ENCODE data around the gene KSR2.

Gene KSR2

GRCh38 chr12:117914686-117915085, 54.1 kb downstream of the KSR2 start:
- Histone ChIP-seq H3K27ac (ENCODE audit: low read depth, low read length, severe bottlenecking) (no peak overlapping the region), H3K4me1 (ENCODE audit: control insufficient read depth, insufficient read depth, low read length, poor library complexity, severe bottlenecking) (no peaks in the 10 kb centered on the region), H3K36me3 (ENCODE audit: control insufficient read depth, insufficient read depth, low read length) (no peaks in the 10 kb centered on the region), H3K9me3 (ENCODE audit: control insufficient read depth, low read length) (no peaks in the 10 kb centered on the region), H3K4me3 (ENCODE audit: extremely low read depth, insufficient read depth, low read length, poor library complexity, severe bottlenecking) (no peak overlapping the region)
- 77 to 84% methylated on average over 4 of the region's 4 CpGs for WGBS, 2 experiments (ENCODE audit: insufficient coverage in 2 of 2)

DNA sequence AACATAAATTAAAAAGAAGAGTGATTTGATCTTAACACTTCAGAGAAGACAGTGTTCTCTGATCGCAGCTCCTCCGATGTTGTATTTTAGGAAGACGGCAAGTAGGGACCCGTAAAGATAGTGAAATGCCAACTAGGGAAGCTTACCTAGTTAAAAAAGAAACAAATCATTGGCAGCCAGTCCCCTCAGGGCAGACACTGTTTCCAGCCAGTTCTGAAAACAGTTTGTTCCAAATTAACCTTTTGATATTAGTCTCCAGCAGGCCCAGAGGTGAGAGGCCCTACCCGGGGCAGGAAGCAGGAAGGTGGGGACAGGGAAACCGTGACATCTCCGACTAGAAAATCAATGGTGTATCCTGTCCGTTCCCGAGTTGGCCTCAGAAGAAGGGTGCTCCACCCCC, 56.0 kb downstream of the KSR2 start:
- Histone ChIP-seq H3K27ac (ENCODE audit: low read depth, low read length, severe bottlenecking) (no peak overlapping the region), H3K4me3 (ENCODE audit: extremely low read depth, insufficient read depth, low read length, poor library complexity, severe bottlenecking) (no peak overlapping the region), H3K9me3 (ENCODE audit: control insufficient read depth, low read length) (no peaks in the 10 kb centered on the region), H3K36me3 (ENCODE audit: control insufficient read depth, insufficient read depth, low read length) (no peaks in the 10 kb centered on the region), H3K4me1 (ENCODE audit: control insufficient read depth, insufficient read depth, low read length, poor library complexity, severe bottlenecking) (no peaks in the 10 kb centered on the region)
- WGBS, 2 experiments (ENCODE audit: insufficient coverage in 2 of 2): 89 to 92% methylated on average over 8 to 9 of the region's 9 CpGs

DNA sequence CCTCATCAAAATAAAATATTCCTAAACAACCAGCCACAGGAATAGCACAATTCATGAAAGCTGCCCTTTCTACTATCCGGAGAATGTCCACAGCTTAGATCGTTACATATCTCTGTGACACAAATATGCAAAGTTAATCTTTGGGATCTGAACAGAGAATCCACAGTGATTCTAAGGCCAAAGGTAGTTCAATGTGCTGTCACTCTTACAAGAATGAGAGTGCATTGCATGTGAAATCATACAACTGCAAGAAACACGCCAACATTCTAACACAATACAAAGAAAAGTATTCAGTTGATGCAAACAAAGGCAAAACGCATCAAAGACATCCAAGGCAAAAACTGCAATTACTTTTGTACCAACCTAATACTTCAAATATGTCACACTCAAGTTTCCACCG, 60.4 kb downstream of the KSR2 start:
- no peaks in the 10 kb centered on the region for H3K4me1 ChIP-seq (ENCODE audit: control insufficient read depth, insufficient read depth, low read length, poor library complexity, severe bottlenecking)
- WGBS, 2 experiments (ENCODE audit: insufficient coverage in 2 of 2): 93% methylated on average over 2 of the region's 5 CpGs; no CpG with 5 or more reads in 1 of the 2 experiments
- H3K27ac ChIP-seq (ENCODE audit: low read depth, low read length, severe bottlenecking): no peak overlapping the region
- H3K36me3 ChIP-seq (ENCODE audit: control insufficient read depth, insufficient read depth, low read length): no peaks in the 10 kb centered on the region
- no peak overlapping the region for H3K4me3 ChIP-seq (ENCODE audit: extremely low read depth, insufficient read depth, low read length, poor library complexity, severe bottlenecking)
- no peaks in the 10 kb centered on the region for H3K9me3 ChIP-seq (ENCODE audit: control insufficient read depth, low read length)

GRCh38 chr12:117907108-117907689, 61.6 kb downstream of the KSR2 start:
- Histone ChIP-seq H3K4me1 (ENCODE audit: control insufficient read depth, insufficient read depth, low read length, poor library complexity, severe bottlenecking) (no peaks in the 10 kb centered on the region), H3K4me3 (ENCODE audit: extremely low read depth, insufficient read depth, low read length, poor library complexity, severe bottlenecking) (no peak overlapping the region), H3K36me3 (ENCODE audit: control insufficient read depth, insufficient read depth, low read length) (no peaks in the 10 kb centered on the region), H3K27ac (ENCODE audit: low read depth, low read length, severe bottlenecking) (no peak overlapping the region), H3K9me3 (ENCODE audit: control insufficient read depth, low read length) (no peaks in the 10 kb centered on the region)
- 64 to 70% methylated on average over 8 to 9 of the region's 11 CpGs for WGBS, 2 experiments (ENCODE audit: insufficient coverage in 2 of 2)

- H3K4me3 ChIP-seq (ENCODE audit: extremely low read depth, insufficient read depth, low read length, poor library complexity, severe bottlenecking): no peak overlapping the region
- 86 to 93% methylated on average over 5 to 6 of the region's 6 CpGs for WGBS, 2 experiments (ENCODE audit: insufficient coverage in 2 of 2)
- H3K4me1 ChIP-seq (ENCODE audit: control insufficient read depth, insufficient read depth, low read length, poor library complexity, severe bottlenecking): no peaks in the 10 kb centered on the region
- no peak overlapping the region for H3K27ac ChIP-seq (ENCODE audit: low read depth, low read length, severe bottlenecking)
- H3K9me3 ChIP-seq (ENCODE audit: control insufficient read depth, low read length): no peaks in the 10 kb centered on the region
- H3K36me3 ChIP-seq (ENCODE audit: control insufficient read depth, insufficient read depth, low read length): no peaks in the 10 kb centered on the region
Observed at GRCh38 chr12:117904051-117904450, 64.7 kb downstream of the KSR2 start.

DNA sequence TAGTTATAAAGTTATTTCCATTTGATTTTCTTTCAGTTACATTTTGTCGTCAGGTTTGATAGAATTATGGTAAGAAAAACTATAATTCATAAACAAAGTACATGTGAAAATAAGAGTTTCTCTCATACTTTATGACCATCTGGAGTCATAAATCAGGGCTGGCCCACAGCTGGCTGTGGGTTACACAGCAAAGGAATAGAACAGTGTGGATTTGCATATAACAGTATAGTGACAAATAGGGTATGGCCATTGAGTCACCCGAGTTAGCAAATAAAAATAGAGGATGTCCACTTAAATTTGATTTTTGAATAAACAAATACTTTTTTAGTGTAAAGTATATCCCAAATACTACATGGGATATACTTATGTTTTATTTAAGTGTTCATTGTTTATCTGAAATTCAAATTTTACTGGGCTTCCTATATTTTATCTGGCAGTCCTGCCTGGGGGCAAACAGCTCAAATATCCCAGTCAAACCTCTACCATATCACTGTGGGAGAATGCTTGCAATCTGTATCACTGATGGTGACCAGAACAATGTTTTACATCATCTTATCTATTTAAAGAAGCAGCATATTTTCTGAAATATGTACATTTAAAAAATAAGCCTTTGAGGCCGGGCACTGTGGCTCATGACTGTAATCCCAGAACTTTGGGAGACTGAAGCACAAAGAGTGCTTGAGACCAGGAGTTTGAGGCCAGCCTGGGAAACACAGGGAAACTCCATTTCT, 65.5 kb downstream of the KSR2 start:
- H3K9me3 ChIP-seq (ENCODE audit: control insufficient read depth, low read length): no peaks in the 10 kb centered on the region
- WGBS, 2 experiments (ENCODE audit: insufficient coverage in 2 of 2): 86 to 89% methylated on average over 1 of the region's 3 CpGs
- no peak overlapping the region for H3K27ac ChIP-seq (ENCODE audit: low read depth, low read length, severe bottlenecking)
- H3K36me3 ChIP-seq (ENCODE audit: control insufficient read depth, insufficient read depth, low read length): no peaks in the 10 kb centered on the region
- H3K4me3 ChIP-seq (ENCODE audit: extremely low read depth, insufficient read depth, low read length, poor library complexity, severe bottlenecking): no peak overlapping the region
- no peaks in the 10 kb centered on the region for H3K4me1 ChIP-seq (ENCODE audit: control insufficient read depth, insufficient read depth, low read length, poor library complexity, severe bottlenecking)

GRCh38 chr12:117901631-117902030, 67.2 kb downstream of the KSR2 start:
- Histone ChIP-seq H3K9me3 (ENCODE audit: control insufficient read depth, low read length) (no peaks in the 10 kb centered on the region), H3K4me1 (ENCODE audit: control insufficient read depth, insufficient read depth, low read length, poor library complexity, severe bottlenecking) (no peaks in the 10 kb centered on the region), H3K36me3 (ENCODE audit: control insufficient read depth, insufficient read depth, low read length) (no peaks in the 10 kb centered on the region), H3K4me3 (ENCODE audit: extremely low read depth, insufficient read depth, low read length, poor library complexity, severe bottlenecking) (no peak overlapping the region), H3K27ac (ENCODE audit: low read depth, low read length, severe bottlenecking) (no peak overlapping the region)
- no CpG with 5 or more reads among the region's 8 CpGs for WGBS, 2 experiments (ENCODE audit: insufficient coverage in 2 of 2)

DNA sequence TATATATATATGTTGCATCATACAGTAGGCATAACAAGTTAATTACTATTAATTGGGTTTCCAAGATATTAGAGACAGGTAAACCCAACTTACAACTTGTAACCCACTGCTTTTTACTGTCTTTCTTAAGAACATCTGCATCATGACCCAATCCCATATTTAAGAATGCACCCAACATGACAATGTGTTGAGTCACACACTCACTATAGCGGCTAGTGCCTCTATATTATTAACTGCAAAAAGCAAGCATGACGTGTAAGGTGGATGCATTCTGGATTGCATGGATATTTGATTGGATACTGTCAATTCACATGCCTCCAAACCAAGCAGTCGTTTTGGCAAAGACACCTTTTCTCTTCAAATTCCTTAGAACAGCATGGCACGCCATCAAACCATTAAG, 68.2 kb downstream of the KSR2 start:
- Histone ChIP-seq H3K36me3 (ENCODE audit: control insufficient read depth, insufficient read depth, low read length) (no peaks in the 10 kb centered on the region), H3K4me1 (ENCODE audit: control insufficient read depth, insufficient read depth, low read length, poor library complexity, severe bottlenecking) (no peaks in the 10 kb centered on the region), H3K9me3 (ENCODE audit: control insufficient read depth, low read length) (no peaks in the 10 kb centered on the region), H3K27ac (ENCODE audit: low read depth, low read length, severe bottlenecking) (no peak overlapping the region), H3K4me3 (ENCODE audit: extremely low read depth, insufficient read depth, low read length, poor library complexity, severe bottlenecking) (no peak overlapping the region)
- 80 to 100% methylated on average over 1 to 3 of the region's 4 CpGs for WGBS, 2 experiments (ENCODE audit: insufficient coverage in 2 of 2)

- no peaks in the 10 kb centered on the region for H3K4me1 ChIP-seq (ENCODE audit: control insufficient read depth, insufficient read depth, low read length, poor library complexity, severe bottlenecking)
- H3K27ac ChIP-seq (ENCODE audit: low read depth, low read length, severe bottlenecking): no peak overlapping the region
- 88 to 91% methylated on average over 5 to 9 of the region's 14 CpGs for WGBS, 2 experiments (ENCODE audit: insufficient coverage in 2 of 2)
- no peaks in the 10 kb centered on the region for H3K36me3 ChIP-seq (ENCODE audit: control insufficient read depth, insufficient read depth, low read length)
- H3K9me3 ChIP-seq (ENCODE audit: control insufficient read depth, low read length): no peaks in the 10 kb centered on the region
- no peak overlapping the region for H3K4me3 ChIP-seq (ENCODE audit: extremely low read depth, insufficient read depth, low read length, poor library complexity, severe bottlenecking)
Observed at GRCh38 chr12:117897372-117898161, 71.2 kb downstream of the KSR2 start.

DNA sequence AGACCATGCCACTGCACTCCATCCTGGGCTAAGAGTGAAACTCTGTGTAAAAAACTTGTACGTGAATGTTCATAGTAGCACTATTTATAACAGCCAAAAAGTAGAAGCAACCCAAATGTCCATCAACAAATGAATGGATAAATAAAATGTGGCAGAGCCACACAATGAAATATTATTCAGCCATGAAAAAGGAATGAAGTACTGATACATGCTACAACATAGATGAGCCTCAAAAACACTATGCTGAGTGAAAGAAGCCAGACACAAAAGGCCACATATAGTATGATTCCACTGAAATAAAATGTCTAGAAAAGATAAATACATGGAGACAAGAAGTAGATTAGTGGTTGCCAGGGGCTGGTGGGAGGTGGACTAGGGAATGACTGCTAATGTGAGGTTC, 72.8 kb downstream of the KSR2 start:
- H3K27ac ChIP-seq (ENCODE audit: low read depth, low read length, severe bottlenecking): no peak overlapping the region
- no CpG with 5 or more reads among the region's 1 CpG for WGBS, 2 experiments (ENCODE audit: insufficient coverage in 2 of 2)

GRCh38 chr12:117892441-117892840, 76.3 kb downstream of the KSR2 start:
- Histone ChIP-seq H3K27ac (ENCODE audit: low read depth, low read length, severe bottlenecking) (no peak overlapping the region), H3K4me1 (ENCODE audit: control insufficient read depth, insufficient read depth, low read length, poor library complexity, severe bottlenecking) (no peaks in the 10 kb centered on the region), H3K4me3 (ENCODE audit: extremely low read depth, insufficient read depth, low read length, poor library complexity, severe bottlenecking) (no peak overlapping the region), H3K9me3 (ENCODE audit: control insufficient read depth, low read length) (no peaks in the 10 kb centered on the region), H3K36me3 (ENCODE audit: control insufficient read depth, insufficient read depth, low read length) (no peaks in the 10 kb centered on the region)

More for the DNA sequence above, 72.8 kb downstream of the KSR2 start:
- Histone ChIP-seq H3K4me3 (ENCODE audit: extremely low read depth, insufficient read depth, low read length, poor library complexity, severe bottlenecking) (no peak overlapping the region), H3K4me1 (ENCODE audit: control insufficient read depth, insufficient read depth, low read length, poor library complexity, severe bottlenecking) (no peaks in the 10 kb centered on the region), H3K9me3 (ENCODE audit: control insufficient read depth, low read length) (no peaks in the 10 kb centered on the region), H3K36me3 (ENCODE audit: control insufficient read depth, insufficient read depth, low read length) (no peaks in the 10 kb centered on the region)
